ENCODE measurements around the gene KRTAP12-1.

DNA sequence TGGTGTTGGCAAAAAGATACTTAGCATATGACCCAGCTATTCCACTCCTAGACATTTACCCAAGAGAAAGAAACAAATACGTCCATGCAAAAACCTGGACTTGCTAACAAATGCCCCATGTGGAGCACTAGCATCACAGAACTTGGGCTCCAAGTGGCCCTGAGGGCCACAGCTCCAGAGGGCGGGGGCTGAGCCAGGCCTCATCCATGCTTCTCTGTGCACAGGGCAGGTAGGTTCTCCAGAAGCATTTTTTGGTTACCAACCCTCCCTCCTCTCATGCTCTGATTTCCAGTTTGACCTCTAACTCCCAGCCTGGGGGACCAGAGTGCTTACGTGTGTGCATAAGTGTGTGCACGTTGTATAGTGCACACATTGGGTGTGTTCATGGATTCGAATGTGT lies 17.3 kb downstream of the KRTAP12-1 start:
- TF ChIP-seq, protein P1, sequence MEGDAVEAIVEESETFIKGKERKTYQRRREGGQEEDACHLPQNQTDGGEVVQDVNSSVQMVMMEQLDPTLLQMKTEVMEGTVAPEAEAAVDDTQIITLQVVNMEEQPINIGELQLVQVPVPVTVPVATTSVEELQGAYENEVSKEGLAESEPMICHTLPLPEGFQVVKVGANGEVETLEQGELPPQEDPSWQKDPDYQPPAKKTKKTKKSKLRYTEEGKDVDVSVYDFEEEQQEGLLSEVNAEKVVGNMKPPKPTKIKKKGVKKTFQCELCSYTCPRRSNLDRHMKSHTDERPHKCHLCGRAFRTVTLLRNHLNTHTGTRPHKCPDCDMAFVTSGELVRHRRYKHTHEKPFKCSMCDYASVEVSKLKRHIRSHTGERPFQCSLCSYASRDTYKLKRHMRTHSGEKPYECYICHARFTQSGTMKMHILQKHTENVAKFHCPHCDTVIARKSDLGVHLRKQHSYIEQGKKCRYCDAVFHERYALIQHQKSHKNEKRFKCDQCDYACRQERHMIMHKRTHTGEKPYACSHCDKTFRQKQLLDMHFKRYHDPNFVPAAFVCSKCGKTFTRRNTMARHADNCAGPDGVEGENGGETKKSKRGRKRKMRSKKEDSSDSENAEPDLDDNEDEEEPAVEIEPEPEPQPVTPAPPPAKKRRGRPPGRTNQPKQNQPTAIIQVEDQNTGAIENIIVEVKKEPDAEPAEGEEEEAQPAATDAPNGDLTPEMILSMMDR (conservative IDR thresholded peaks at IDR 0.05; ENCODE audit: low read length), result no peak
- no peak for TF ChIP-seq EZH2phosphoT487 (IDR thresholded peaks at IDR 0.05; ENCODE audit: borderline replicate concordance, low read depth, low read length)

Measured in OCI-LY7 (cell line).